ENCODE measurements around the gene TMEM254.
"Not testable (repeated sequence)": the region's sequence is repeated elsewhere in the genome, so short reads cannot be mapped to it uniquely, and the experiment has no call there.

TMEM254 gene

DNA sequence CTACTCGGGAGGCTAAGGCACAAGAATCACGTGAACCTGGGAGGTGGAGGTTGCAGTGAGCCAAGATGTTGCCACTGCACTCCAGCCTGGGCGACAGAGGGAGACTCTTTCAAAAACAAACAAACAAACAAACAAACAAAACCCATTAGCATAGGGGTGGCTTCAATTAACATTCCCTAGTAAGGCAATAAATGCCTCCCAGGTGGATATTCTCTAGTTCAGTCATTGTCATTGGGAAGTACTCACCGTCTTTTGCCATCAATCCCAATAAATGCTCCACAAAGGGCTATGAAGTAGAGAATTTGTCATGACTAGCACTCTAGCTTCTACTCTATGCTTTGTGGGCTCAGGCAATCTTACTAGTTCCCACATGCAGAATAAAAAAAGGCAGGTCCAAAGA, 11.7 kb upstream of the TMEM254 start:
- H3K9me2 ChIP-seq (replicated peaks; ENCODE audit: low read depth, low read length) = no peaks in the 10 kb centered on the region
- H2AFZ ChIP-seq (ENCODE audit: low read length) = no peak overlapping the region
- H3K9me3 ChIP-seq (ENCODE audit: insufficient read depth, low read depth, low read length) = no peaks in the 10 kb centered on the region
- TF ChIP-seq, protein P1, sequence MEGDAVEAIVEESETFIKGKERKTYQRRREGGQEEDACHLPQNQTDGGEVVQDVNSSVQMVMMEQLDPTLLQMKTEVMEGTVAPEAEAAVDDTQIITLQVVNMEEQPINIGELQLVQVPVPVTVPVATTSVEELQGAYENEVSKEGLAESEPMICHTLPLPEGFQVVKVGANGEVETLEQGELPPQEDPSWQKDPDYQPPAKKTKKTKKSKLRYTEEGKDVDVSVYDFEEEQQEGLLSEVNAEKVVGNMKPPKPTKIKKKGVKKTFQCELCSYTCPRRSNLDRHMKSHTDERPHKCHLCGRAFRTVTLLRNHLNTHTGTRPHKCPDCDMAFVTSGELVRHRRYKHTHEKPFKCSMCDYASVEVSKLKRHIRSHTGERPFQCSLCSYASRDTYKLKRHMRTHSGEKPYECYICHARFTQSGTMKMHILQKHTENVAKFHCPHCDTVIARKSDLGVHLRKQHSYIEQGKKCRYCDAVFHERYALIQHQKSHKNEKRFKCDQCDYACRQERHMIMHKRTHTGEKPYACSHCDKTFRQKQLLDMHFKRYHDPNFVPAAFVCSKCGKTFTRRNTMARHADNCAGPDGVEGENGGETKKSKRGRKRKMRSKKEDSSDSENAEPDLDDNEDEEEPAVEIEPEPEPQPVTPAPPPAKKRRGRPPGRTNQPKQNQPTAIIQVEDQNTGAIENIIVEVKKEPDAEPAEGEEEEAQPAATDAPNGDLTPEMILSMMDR (conservative IDR thresholded peaks at IDR 0.05; ENCODE audit: low read length) = no peak
- no peak for TF ChIP-seq EZH2phosphoT487 (IDR thresholded peaks at IDR 0.05; ENCODE audit: borderline replicate concordance)
- no peak overlapping the region for H3K9ac ChIP-seq (ENCODE audit: low read depth, low read length, poor library complexity, severe bottlenecking)
- H3K4me2 ChIP-seq (ENCODE audit: low read depth, low read length, poor library complexity, severe bottlenecking) = no peak overlapping the region
- no peak overlapping the region for H3K4me3 ChIP-seq (ENCODE audit: low read length, poor library complexity, severe bottlenecking)
- no peaks in the 10 kb centered on the region for H3K27me3 ChIP-seq (ENCODE audit: insufficient read depth, low read length, poor library complexity, severe bottlenecking)
- H4K20me1 ChIP-seq (ENCODE audit: insufficient read depth, low read length, poor library complexity, severe bottlenecking) = no peaks in the 10 kb centered on the region
- no peaks in the 10 kb centered on the region for H3K4me1 ChIP-seq (ENCODE audit: insufficient read depth, low read length, poor library complexity, severe bottlenecking)
- H3K36me3 ChIP-seq (ENCODE audit: insufficient read depth, low read length) = no peaks in the 10 kb centered on the region
- no peaks in the 10 kb centered on the region for H3K79me2 ChIP-seq (ENCODE audit: insufficient read depth, low read length)
- no peaks in the 10 kb centered on the region for H3F3A ChIP-seq (ENCODE audit: low read depth)

DNA sequence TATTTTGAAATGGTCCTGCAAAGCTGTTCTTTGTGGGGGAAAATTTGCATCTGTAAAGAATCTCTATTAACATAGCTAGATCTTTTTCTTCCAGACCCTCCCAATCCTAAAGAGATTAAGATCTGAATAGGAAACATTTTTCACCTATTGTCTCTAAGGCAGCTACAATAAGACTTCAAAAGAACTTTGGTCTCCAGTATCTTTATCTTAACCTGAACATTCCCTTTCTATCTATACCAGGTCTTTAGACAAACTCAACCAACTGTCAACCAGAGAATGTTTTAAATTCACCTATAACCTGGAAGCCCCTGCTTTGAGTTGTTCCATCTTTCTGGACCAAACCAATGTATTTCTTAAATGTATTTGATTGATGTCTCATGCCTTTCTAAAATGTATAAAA, 10.6 kb upstream of the TMEM254 start:
- H3K4me1 ChIP-seq (ENCODE audit: insufficient read depth, low read length, poor library complexity, severe bottlenecking); H3K4me3 ChIP-seq (ENCODE audit: low read length, poor library complexity, severe bottlenecking); H2AFZ ChIP-seq (ENCODE audit: low read length); H3K4me2 ChIP-seq (ENCODE audit: low read depth, low read length, poor library complexity, severe bottlenecking); H3K9me2 ChIP-seq (replicated peaks; ENCODE audit: low read depth, low read length); H3K9ac ChIP-seq (ENCODE audit: low read depth, low read length, poor library complexity, severe bottlenecking); H3K27me3 ChIP-seq (ENCODE audit: insufficient read depth, low read length, poor library complexity, severe bottlenecking); H3K36me3 ChIP-seq (ENCODE audit: insufficient read depth, low read length); H3F3A ChIP-seq (ENCODE audit: low read depth); H3K79me2 ChIP-seq (ENCODE audit: insufficient read depth, low read length); H4K20me1 ChIP-seq (ENCODE audit: insufficient read depth, low read length, poor library complexity, severe bottlenecking); H3K9me3 ChIP-seq (ENCODE audit: insufficient read depth, low read depth, low read length): not testable (repeated sequence)

DNA sequence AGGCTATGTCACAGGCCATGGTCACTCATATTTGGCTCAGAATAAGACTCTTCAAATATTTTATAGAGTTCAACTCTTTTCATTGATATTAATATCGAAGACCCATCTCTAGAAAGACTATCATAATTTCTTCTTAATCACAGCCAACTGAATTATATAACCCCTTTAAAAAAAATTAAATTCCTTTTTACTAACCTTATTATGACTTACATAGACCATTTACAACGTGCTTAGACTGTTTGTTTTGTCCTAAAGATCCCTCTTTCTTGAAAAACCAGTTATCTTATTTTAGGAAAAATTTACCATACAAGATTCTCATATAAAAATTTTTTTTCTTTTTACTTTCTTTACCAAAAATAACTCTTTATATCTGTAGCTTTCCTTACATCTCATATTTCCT, 10.2 kb upstream of the TMEM254 start:
- no peaks in the 10 kb centered on the region for H3F3A ChIP-seq (ENCODE audit: low read depth)
- H3K27me3 ChIP-seq (ENCODE audit: insufficient read depth, low read length, poor library complexity, severe bottlenecking) = no peaks in the 10 kb centered on the region
- H3K4me1 ChIP-seq (ENCODE audit: insufficient read depth, low read length, poor library complexity, severe bottlenecking) = no peaks in the 10 kb centered on the region

DNA sequence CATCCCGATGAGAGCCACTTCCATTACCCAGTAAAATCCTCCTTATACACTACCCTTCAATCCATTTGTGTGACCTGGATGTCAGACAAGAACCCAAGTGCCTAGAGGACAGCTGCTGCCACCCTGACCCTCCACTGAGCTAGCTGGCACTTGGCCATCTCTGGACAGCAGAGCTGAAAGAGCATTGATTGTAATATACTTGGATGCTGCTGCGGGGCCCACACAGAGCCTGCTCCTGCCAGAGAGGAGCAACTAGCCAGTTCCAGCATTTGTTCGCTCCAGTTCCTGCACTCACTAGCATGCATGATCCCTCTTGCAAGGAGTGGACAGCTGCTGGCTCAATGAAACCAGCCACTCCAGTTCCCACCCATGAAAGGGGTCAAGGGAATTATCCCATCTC, 8.4 kb upstream of the TMEM254 start:
- H3K4me3 ChIP-seq (ENCODE audit: low read length, poor library complexity, severe bottlenecking) = no peak overlapping the region
- no peaks in the 10 kb centered on the region for H3F3A ChIP-seq (ENCODE audit: low read depth)
- no peak overlapping the region for H2AFZ ChIP-seq (ENCODE audit: low read length)
- no peak overlapping the region for H3K4me2 ChIP-seq (ENCODE audit: low read depth, low read length, poor library complexity, severe bottlenecking)
- H4K20me1 ChIP-seq (ENCODE audit: insufficient read depth, low read length, poor library complexity, severe bottlenecking) = no peaks in the 10 kb centered on the region
- H3K9me2 ChIP-seq (replicated peaks; ENCODE audit: low read depth, low read length) = no peaks in the 10 kb centered on the region
- TF ChIP-seq, protein P1 (conservative IDR thresholded peaks at IDR 0.05; ENCODE audit: low read length) = no peak
- no peak for TF ChIP-seq EZH2phosphoT487 (IDR thresholded peaks at IDR 0.05; ENCODE audit: borderline replicate concordance)
- H3K4me1 ChIP-seq (ENCODE audit: insufficient read depth, low read length, poor library complexity, severe bottlenecking) = no peaks in the 10 kb centered on the region
- no peak overlapping the region for H3K9ac ChIP-seq (ENCODE audit: low read depth, low read length, poor library complexity, severe bottlenecking)
- no peaks in the 10 kb centered on the region for H3K27me3 ChIP-seq (ENCODE audit: insufficient read depth, low read length, poor library complexity, severe bottlenecking)
- no peaks in the 10 kb centered on the region for H3K36me3 ChIP-seq (ENCODE audit: insufficient read depth, low read length)
- no peaks in the 10 kb centered on the region for H3K79me2 ChIP-seq (ENCODE audit: insufficient read depth, low read length)
- H3K9me3 ChIP-seq (ENCODE audit: insufficient read depth, low read depth, low read length) = no peaks in the 10 kb centered on the region

More for the DNA sequence above, 10.2 kb upstream of the TMEM254 start:
- Histone ChIP-seq H3K4me2 (ENCODE audit: low read depth, low read length, poor library complexity, severe bottlenecking) (no peak overlapping the region), H2AFZ (ENCODE audit: low read length) (no peak overlapping the region), H3K79me2 (ENCODE audit: insufficient read depth, low read length) (no peaks in the 10 kb centered on the region), H3K9me2 (replicated peaks; ENCODE audit: low read depth, low read length) (no peaks in the 10 kb centered on the region), H3K4me3 (ENCODE audit: low read length, poor library complexity, severe bottlenecking) (no peak overlapping the region), H3K9ac (ENCODE audit: low read depth, low read length, poor library complexity, severe bottlenecking) (no peak overlapping the region), H4K20me1 (ENCODE audit: insufficient read depth, low read length, poor library complexity, severe bottlenecking) (no peaks in the 10 kb centered on the region), H3K36me3 (ENCODE audit: insufficient read depth, low read length) (no peaks in the 10 kb centered on the region), H3K9me3 (ENCODE audit: insufficient read depth, low read depth, low read length) (no peaks in the 10 kb centered on the region)
- TF ChIP-seq EZH2phosphoT487 (IDR thresholded peaks at IDR 0.05; ENCODE audit: borderline replicate concordance) = no peak
- TF ChIP-seq, protein P1 (conservative IDR thresholded peaks at IDR 0.05; ENCODE audit: low read length) = no peak
